ENCODE results near the gene GALNT10.

The GALNT10 gene

GRCh38 chr5:154342211-154342610, 151.7 kb downstream of the GALNT10 start:
- peaks cover 0 to 20% (median 4%) of the 10 kb centered on the region in 11 experiments; a peak in 7 of 22 replicates for H3K36me3 ChIP-seq
- no peaks in the 10 kb centered on the region for H4K20me1 ChIP-seq
- H3K4me2 ChIP-seq, result no peak overlapping the region
- no peak for TF ChIP-seq Cebpa-rat (IDR thresholded peaks at IDR 0.05)
- H3K9ac ChIP-seq, result no peak overlapping the region
- no peak overlapping the region for H3K4me3 ChIP-seq
- H3K4me1 ChIP-seq, result no peaks in the 10 kb centered on the region
- no peak overlapping the region for H3K27ac ChIP-seq
- H3K27me3 ChIP-seq, result no peaks in the 10 kb centered on the region
- H3K9me3 ChIP-seq (replicated peaks in 1 of 11), result no peaks in the 10 kb centered on the region

- Histone ChIP-seq H4K20me1 (no peaks in the 10 kb centered on the region), H3K9ac (no peak overlapping the region), H3K4me3 (no peak overlapping the region), H3K4me1 (no peaks in the 10 kb centered on the region), H3K9me3 (replicated peaks in 1 of 11) (no peaks in the 10 kb centered on the region), H3K27ac (no peak overlapping the region), H3K4me2 (no peak overlapping the region), H3K27me3 (no peaks in the 10 kb centered on the region), H3K36me3 (peaks cover 0 to 12% (median 4%) of the 10 kb centered on the region in 11 experiments; a peak in 7 of 22 replicates)
- no peak for TF ChIP-seq Cebpa-rat (IDR thresholded peaks at IDR 0.05)
Observed at GRCh38 chr5:154342963-154343362, 152.4 kb downstream of the GALNT10 start.

- no peak overlapping the region for H3K9ac ChIP-seq
- H3K4me3 ChIP-seq, result no peak overlapping the region
Observed at GRCh38 chr5:154344461-154344860, 153.9 kb downstream of the GALNT10 start.

GRCh38 chr5:154345255-154345952, 154.9 kb downstream of the GALNT10 start:
- TF ChIP-seq Cebpa-rat (IDR thresholded peaks at IDR 0.05), result no peak
- no peaks in the 10 kb centered on the region for H4K20me1 ChIP-seq
- H3K36me3 ChIP-seq, result no peaks in the 10 kb centered on the region
- H3K4me1 ChIP-seq, result no peaks in the 10 kb centered on the region
- H3K9me3 ChIP-seq (replicated peaks in 1 of 11), result no peaks in the 10 kb centered on the region
- no peak overlapping the region for H3K4me2 ChIP-seq
- H3K4me3 ChIP-seq, result no peak overlapping the region
- no peak overlapping the region for H3K27ac ChIP-seq
- H3K27me3 ChIP-seq, result no peaks in the 10 kb centered on the region
- no peak overlapping the region for H3K9ac ChIP-seq

More at GRCh38 chr5:154344461-154344860, 153.9 kb downstream of the GALNT10 start:
- H3K36me3 ChIP-seq, result no peaks in the 10 kb centered on the region
- no peaks in the 10 kb centered on the region for H3K9me3 ChIP-seq (replicated peaks in 1 of 11)
- no peaks in the 10 kb centered on the region for H3K4me1 ChIP-seq
- no peak overlapping the region for H3K4me2 ChIP-seq
- H4K20me1 ChIP-seq, result no peaks in the 10 kb centered on the region
- no peaks in the 10 kb centered on the region for H3K27me3 ChIP-seq
- no peak overlapping the region for H3K27ac ChIP-seq
- TF ChIP-seq Cebpa-rat (IDR thresholded peaks at IDR 0.05), result no peak

GRCh38 chr5:154346427-154346826, 155.9 kb downstream of the GALNT10 start:
- Histone ChIP-seq H4K20me1 (no peaks in the 10 kb centered on the region), H3K27ac (no peak overlapping the region), H3K4me2 (no peak overlapping the region), H3K27me3 (no peaks in the 10 kb centered on the region), H3K4me1 (no peaks in the 10 kb centered on the region), H3K36me3 (no peaks in the 10 kb centered on the region), H3K9me3 (replicated peaks in 1 of 11) (no peaks in the 10 kb centered on the region), H3K9ac (no peak overlapping the region), H3K4me3 (no peak overlapping the region)
- no peak for TF ChIP-seq Cebpa-rat (IDR thresholded peaks at IDR 0.05)

GRCh38 chr5:154349626-154350264, 159.2 kb downstream of the GALNT10 start:
- H3K9me3 ChIP-seq (replicated peaks in 1 of 11), result no peaks in the 10 kb centered on the region
- H4K20me1 ChIP-seq, result no peaks in the 10 kb centered on the region; a peak in 1 of 22 replicates
- H3K4me3 ChIP-seq, result no peak overlapping the region
- H3K36me3 ChIP-seq, result no peaks in the 10 kb centered on the region; a peak in 1 of 22 replicates
- no peak overlapping the region for H3K27ac ChIP-seq
- no peaks in the 10 kb centered on the region for H3K27me3 ChIP-seq
- H3K4me1 ChIP-seq, result no peaks in the 10 kb centered on the region
- no peak overlapping the region for H3K9ac ChIP-seq
- TF ChIP-seq Cebpa-rat (IDR thresholded peaks at IDR 0.05), result no peak
- H3K4me2 ChIP-seq, result no peak overlapping the region

- Histone ChIP-seq H4K20me1 (no peaks in the 10 kb centered on the region; a peak in 1 of 22 replicates), H3K9ac (no peak overlapping the region), H3K36me3 (no peaks in the 10 kb centered on the region; a peak in 1 of 22 replicates), H3K4me3 (no peak overlapping the region), H3K4me2 (no peak overlapping the region), H3K9me3 (replicated peaks in 1 of 11) (no peaks in the 10 kb centered on the region), H3K27ac (no peak overlapping the region), H3K4me1 (no peaks in the 10 kb centered on the region), H3K27me3 (no peaks in the 10 kb centered on the region)
- TF ChIP-seq Cebpa-rat (IDR thresholded peaks at IDR 0.05), result no peak
Observed at GRCh38 chr5:154351141-154351540, 160.6 kb downstream of the GALNT10 start.

- H4K20me1 ChIP-seq, result no peaks in the 10 kb centered on the region; a peak in 1 of 22 replicates
- no peak overlapping the region for H3K9ac ChIP-seq
- no peak overlapping the region for H3K27ac ChIP-seq
- no peaks in the 10 kb centered on the region for H3K9me3 ChIP-seq (replicated peaks in 1 of 11)
- no peaks in the 10 kb centered on the region for H3K27me3 ChIP-seq
- H3K4me2 ChIP-seq, result no peak overlapping the region
- H3K36me3 ChIP-seq, result no peaks in the 10 kb centered on the region; a peak in 1 of 22 replicates
- H3K4me1 ChIP-seq, result no peaks in the 10 kb centered on the region
- TF ChIP-seq Cebpa-rat (IDR thresholded peaks at IDR 0.05), result no peak
- no peak overlapping the region for H3K4me3 ChIP-seq
Observed at GRCh38 chr5:154351566-154351965, 161.0 kb downstream of the GALNT10 start.

- Histone ChIP-seq H3K9me3 (replicated peaks in 1 of 11) (no peaks in the 10 kb centered on the region), H3K9ac (no peak overlapping the region), H3K4me2 (no peak overlapping the region), H3K4me3 (no peak overlapping the region), H3K4me1 (no peaks in the 10 kb centered on the region), H4K20me1 (no peaks in the 10 kb centered on the region; a peak in 1 of 22 replicates), H3K36me3 (no peaks in the 10 kb centered on the region; a peak in 1 of 22 replicates), H3K27me3 (no peaks in the 10 kb centered on the region), H3K27ac (no peak overlapping the region)
- TF ChIP-seq Cebpa-rat (IDR thresholded peaks at IDR 0.05), result no peak
Observed at GRCh38 chr5:154352960-154353548, 162.5 kb downstream of the GALNT10 start.
